T follicular helper cell (primary cell): ENCODE results near the gene CDC20B.
"Not testable (repeated sequence)": the region's sequence is repeated elsewhere in the genome, so short reads cannot be mapped to it uniquely, and the experiment has no call there.

Experiments
- DNase-seq: peaks from one replicate; pipeline ENCODE4 v3.0.0-alpha.2; 2020; ENCODE audit warnings: low read depth

CDC20B gene

DNA sequence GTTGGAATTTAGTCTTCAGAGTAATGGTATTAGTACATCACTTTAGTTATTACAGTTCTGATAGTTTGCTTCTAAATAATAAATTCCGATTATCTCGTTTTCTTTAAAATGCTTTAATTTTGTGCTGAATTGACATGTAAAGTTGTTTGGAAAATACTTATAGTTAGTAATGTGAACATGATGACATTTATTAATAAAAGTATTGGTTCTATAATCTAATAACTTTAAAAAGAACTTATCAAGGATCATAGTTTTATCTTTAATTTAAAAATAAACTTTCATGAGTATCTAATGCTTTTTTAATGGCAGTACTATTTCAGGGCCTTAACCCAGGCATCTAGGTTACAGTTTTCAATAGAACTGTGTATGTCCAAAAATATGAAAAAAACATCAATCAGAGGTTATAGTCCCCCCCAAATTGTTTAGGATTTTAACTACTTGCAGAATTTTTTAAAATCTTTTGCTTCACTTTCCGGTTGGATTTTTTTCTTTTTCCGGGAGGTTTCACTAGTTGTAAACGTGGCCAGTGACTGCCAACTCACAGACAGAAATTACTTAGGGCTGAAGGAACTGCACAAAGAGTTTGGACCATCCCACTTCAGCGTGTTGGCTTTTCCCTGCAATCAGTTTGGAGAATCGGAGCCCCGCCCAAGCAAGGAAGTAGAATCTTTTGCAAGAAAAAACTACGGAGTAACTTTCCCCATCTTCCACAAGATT lies 12.3 kb downstream of the CDC20B start:
- no peak for DNase-seq

DNA sequence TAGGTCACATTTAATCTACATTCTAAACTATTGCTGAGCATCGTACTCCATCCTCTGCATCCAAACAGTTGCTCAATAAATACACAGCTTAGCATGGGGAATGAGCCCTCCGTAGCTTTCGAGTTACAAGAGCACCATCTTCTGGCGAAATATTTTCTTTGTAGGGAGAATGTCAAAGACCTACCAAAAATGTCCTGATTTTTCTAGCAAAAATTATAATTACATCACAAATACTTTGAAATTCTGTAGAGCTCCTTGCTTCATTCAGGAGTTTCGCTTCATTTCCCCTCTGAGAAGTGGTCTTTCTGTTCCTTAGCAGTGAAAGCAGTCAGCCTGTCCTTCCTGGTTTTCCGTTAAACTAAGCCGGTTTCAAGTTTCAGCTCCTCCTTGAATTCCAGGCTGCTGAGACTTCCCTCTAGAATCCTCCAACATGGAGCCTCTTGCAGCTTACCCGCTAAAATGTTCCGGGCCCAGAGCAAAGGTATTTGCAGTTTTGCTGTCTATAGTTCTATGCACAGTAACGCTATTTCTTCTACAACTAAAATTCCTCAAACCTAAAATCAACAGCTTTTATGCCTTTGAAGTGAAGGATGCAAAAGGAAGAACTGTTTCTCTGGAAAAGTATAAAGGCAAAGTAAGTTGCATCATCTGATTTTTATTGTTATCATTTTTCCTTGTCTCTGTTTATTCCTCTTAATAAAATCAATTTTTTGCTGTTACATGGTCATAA lies 13.0 kb downstream of the CDC20B start, which contains the start of gene GPX8:
Gene GPX8, plus strand, starts transcription at position 409 of the 730 bp plus-strand sequence. Its CDS starts 22 bp downstream, at position 431.
- no peak for DNase-seq

DNA sequence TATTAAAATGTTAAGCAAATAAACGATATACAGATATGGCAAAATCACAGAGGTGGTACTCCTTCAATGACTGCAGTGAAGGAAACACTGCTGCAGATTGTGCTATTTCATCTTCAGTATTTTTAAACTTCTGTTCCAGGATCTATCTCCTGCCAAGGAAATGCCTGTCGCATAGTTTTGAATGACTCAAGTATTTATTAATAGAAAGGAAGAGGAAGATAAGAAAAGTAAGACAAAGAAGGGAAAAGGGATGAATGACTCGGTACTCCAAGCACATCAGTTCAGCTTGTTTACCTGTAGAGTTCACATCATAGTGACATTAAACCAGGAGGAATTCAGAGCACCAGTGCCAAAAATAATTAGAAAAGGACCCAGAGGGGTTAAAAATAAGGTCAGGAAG lies 18.1 kb downstream of the CDC20B start:
- no peak for DNase-seq

DNA sequence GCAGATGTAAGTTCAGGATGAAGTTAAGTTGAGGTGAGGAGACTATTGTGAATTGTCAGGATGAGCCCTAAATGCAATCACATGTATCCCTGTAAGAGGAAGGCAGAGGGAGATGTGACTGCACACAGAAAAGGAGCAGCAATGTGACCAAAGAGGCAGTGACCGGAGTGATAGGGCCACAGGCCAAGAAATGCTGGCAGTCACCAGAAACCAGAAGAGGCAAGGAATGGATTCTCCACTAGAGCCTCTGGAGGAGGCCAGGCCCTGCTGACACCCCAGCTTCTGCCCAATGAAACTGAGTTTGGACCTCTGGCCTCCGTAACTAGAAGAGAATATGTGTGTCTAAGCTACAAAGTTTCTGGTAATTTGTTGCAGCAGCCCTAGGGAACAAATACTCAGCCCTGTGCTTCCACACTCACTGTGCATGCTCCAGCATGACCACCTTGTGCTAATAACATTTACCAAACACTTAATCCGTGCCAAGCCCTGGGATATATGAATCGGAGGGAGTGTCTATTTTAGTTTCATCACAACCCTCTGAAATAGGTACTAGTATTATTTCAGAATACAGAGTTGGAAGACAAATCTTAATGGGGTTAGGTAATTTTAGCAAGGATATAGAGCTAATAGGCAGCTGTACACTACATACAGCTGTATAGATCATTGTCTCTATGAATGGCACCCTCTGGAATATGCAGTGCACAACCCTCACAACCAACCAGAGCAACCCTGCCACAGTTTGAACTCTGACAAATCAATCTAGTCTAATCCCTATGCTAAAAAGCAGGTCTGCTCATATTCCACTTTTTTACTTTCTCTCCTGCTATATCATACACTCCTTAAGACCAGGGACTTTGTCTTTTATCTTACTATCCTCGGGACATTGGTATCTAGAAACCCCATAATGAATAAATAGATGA lies 20.8 kb downstream of the CDC20B start:
- DNase-seq, result no peak

DNA sequence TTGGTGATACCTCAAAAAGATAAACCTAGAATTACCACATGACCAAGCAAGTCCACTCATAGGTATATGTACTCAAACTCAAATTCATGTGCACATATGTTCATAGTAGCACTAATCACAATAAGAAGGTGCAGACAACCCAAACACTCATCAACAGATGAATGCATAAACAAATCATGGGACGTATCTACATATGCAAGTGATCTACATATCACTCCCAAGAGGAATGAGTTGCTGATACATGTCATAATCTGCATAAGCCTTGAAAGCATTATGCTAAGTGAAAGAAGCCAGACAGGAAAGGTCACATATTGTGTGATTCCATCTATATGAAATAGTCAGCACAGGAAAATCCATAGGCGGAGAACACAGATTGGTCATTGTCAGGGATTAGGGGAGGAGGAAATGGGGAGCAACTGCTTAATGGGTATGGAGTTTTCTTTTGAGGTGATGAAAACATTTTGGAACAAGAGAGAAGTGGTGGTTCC lies 23.6 kb downstream of the CDC20B start:
- no peak for DNase-seq

DNA sequence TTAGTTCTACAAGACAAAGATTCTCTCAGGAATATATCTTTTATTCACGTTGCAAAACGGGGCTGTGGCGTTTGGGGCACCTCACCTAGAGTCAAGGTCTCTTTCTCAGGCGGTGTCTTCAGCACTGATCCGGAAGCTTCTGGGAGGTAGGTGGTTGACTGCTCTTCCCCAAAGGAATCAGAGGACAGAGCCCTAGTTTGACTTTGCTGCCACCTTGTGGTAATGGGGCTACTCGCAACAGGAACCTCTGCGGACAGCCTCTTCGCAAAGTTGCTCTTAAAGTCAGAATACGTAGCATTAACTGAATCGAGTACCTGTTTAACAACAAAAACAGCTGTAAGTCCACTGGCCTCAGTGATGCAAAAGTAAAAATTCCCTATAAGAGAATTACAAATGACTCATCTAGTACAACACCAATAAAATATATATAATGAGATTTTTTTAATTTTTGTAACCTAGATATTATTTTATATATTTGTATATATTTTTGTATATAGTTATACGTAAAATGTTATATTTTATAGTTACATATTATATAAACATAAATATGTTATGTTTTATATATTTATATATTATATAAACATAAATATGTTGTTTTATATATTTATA lies 26.3 kb downstream of the CDC20B start:
- peak; percentile 74 for DNase-seq

DNA sequence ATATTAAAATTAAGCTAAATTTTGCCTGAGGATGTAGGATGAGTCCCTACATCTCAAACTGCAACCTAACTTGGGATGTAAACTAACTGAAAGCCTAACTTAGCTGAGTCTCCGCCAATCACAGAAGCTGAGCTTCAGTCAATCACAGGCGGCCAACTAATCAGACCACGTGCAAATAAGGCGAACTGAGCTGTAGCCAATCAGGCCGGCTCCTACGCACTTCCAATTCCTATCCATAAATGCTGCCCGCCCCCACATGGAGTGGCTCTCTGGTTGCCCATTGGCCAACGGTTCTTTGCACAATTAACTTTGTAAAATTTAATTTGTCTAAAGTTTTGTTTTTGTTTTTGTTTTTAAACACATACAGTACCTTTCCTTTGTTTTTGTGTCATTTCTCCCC lies 26.9 kb downstream of the CDC20B start:
- DNase-seq, result no peak

DNA sequence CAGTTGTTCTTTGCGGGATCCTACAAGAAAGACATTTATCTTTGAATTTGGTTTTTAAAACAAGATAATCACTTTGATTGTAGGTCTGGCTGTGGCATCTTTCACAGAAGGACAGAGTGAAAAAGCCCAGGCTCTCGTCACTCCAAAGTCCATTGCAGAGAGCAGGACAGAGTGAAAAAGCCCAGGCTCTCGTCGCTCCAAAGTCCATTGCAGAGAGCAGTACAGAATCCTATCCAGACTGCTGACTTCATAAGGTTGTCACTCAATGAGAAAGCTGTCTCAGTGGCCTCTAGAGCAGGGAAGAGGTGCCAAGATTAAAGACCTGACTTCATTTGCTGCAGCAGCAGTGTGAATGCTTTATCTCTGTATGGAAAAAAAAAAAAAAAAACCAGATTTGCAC lies 29.4 kb downstream of the CDC20B start:
- no peak for DNase-seq

DNA sequence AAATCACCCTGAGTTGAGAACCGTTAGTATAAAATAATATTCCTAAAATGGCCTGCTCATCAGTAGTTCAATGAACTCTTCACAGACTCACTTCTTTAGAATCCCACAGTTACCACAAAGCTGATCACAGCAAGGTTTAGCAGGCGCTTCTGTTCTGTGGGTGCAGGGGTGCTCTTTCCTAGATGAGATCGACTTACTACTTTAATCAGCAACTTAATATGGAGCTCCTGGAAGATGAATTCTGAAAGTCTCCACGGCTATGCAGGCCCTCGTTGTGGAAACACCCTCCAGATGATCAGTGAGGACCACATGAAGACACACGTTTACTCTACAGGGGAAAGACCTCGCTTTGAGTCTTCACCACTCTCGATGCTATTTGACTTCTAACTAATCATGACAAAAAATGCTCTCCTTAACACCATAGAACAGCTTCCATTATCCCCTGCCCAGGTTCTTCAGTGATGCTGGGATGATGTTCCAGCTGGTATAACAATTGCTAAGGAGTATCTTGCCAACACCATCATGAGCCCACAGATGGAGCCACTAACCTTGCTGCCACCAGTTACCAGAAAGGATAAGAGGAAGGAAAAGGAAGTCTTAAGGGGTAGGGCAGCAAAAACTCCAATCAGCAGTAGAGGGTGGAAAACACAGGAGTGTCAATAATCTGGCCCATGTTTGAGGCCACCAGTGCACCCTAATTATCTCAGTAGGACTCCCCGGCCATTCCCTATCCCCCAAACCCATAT lies 30.9 kb downstream of the CDC20B start:
- no peak for DNase-seq

DNA sequence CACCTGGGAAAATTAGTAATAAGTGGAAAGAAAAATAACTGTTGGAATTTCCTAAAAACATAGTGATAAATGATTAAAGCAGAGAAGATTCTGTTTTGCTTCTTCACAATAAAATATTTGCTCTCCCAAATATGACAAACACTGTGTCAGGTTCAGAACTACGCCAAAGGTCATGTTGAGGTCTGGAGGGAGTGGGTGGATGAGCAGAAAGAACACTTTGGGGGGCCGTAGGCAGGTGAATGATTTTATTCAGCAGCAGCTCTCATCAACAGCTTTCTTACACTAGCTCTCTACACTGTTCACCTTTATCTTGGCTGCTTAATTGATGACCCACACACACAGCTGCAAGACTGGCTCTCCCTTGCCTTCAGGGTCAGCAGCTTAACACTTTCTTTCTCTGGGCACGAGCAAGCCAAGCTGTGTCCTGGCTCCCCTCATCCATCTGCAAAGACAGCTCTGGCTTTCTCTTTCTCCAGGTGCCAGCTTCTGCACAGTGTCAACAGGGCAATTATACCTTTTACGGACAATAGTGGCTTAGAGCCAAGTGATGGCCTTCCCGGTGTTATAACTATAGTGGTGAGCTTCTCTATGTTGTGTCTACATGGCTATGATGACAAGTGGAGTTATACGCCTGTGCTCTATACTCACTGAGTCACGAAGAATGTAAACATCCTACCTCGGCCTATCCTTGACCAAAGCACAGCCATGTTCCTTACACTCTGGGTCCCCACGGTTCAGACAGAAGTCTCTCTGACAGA lies 31.9 kb downstream of the CDC20B start:
- DNase-seq, result no peak

DNA sequence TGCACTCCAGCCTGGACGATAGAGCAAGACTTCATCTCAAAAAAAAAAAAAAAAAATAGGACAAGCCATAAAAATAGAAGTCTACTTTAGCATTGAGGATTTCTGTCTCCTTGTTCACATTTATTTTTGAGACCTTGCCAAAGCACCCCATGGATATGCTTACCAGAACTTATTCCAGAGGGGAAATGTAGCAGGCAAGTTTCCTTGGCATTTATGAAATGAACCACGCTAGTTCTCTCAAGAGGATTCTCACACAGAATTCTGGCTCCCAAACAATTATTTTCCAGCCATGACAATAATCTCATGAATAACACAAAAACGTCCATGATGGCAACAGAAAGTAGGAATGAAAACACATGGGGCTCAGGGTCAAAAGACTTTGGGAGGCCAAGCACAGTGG lies 36.5 kb downstream of the CDC20B start:
- no peak for DNase-seq

DNA sequence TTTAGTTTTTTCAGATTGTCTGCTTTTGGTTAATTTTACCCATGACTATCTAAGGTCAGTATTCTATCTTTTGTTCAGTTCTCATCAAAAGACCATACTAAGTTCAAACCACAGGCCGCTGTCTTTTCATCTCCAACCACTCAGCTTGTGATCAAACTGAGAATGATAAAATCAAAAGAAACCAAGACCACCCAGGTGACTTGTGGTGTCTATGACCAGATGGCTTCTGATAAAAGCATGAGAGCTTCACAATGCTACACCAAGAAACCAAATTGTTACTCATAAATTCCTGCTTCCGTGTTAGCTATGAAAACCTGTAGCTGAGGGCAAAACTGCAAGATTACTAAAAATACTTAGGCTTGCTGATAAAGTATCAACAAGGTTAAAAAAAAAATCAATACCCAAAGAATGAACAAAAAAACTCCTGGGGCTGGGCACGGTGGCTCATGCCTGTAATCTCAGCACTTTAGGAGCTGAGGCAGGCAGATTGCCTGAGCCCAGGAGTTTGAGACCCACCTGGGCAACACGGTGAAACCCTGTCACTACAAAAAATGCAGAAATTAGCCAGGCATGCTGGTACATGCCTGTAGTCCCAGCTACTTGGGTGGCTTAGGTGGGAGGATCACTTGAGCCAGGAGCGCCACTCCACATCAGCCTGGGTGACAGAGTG lies 38.8 kb downstream of the CDC20B start:
- no peak for DNase-seq

DNA sequence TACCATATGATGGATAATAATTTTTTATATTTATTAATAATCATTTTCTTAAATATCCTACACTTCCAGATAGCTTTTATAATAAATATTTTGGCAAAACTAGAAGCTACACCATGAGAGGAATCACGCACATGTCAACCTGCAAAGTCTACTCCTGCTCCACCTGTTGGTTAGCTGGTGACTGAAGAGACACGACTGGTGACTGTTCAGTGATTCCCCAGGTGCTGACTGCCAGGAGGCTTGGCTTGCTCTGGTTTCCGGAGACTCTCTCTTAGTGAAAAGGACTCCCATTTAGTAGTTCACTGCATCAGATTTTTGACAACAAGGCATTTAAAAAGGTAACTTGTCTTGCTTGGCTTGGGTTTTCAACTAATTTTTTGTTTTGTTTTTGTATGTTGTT lies 49.6 kb downstream of the CDC20B start:
- DNase-seq, result no peak

DNA sequence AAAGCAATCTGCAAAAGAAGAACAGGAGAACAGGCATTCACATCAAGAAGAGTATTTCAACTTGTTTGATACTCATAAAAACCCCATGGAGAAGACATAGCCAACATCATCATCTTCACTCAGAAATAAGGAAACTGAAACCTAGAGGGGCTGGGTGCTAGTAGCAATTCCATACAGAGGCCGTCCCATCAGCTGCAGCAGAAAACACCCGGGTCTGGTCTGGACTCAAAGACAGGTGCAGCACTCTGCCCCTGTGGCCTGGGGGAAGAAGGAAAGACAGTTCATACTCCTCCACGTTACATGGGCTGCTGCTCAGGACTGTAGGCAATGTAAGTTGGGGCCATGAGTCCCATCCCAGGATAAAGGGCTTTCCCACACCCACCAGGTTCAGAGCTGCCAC lies 58.9 kb downstream of the CDC20B start:
- no peak for DNase-seq

DNA sequence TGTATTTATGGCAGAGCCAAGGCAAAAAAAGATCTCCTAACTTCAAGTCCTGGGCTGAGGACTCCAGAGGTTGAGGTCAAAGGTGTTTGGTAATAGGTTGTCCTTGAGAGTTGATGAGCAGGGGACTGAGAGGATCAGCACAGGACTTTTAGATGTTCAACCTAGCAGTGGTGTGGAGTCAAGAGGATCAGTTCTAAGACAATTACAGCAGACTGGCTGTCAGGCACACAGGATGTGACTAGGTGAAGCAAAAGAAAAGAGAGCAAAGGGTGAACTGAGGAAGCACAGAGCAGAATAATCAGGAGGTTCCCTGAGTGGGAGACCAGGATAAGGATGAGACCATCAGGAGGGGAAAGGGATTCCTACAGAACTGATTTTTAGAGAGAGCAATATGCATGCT lies 59.6 kb downstream of the CDC20B start:
- DNase-seq, result no peak

DNA sequence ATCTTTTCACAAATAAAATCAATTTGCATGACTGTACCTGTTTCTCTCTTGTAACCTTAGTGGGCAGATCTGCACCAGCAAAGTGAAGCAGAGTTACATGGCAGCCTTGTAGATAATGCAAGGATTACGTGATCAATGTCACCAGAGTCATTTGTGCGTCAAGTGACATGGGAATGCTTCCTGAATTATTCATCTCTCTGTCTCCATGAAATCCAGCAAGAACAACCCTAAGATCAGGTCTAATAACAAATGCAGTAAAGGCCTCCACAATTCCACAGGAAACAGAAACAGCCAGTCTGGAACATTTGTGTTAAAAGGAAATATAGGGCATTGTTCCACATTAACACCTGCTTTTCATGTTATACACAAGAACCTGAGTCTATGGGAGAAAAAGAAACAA lies 62.8 kb downstream of the CDC20B start:
- DNase-seq, result no peak

DNA sequence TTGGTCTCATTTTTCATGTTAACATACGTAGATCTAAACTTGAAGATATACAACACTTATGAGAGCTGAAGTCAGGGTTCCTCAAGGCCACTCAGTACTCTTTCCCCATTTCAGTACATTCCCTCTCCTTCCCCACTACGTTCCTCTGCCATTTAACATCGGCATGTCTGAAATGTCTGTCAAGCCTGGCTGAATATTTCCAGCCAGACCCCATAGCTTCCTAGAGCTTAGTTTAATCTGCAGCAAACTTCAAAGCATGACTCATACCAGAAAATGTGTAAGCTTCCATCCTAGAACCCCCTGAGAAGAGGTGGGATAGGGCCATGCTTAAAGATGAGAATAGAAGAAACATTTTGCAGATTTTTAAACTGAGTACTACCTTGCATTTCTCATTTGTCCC lies 64.3 kb downstream of the CDC20B start:
- no peak for DNase-seq

DNA sequence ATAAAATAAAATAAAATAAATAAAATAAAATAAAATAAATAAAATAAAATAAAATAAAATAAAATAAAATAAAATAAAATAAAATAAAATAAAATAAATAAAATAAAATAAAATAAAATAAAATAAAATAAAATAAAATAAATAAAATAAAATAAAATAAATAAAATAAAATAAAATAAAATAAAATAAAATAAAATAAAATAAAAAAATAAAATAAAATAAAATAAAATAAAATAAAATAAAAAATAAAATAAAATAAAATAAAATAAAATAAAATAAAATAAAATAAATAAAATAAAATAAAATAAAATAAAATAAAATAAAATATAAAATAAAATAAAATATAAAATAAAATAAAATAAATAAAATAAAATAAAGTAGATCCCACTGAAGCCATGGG lies 67.0 kb downstream of the CDC20B start:
- not testable (repeated sequence) for DNase-seq

DNA sequence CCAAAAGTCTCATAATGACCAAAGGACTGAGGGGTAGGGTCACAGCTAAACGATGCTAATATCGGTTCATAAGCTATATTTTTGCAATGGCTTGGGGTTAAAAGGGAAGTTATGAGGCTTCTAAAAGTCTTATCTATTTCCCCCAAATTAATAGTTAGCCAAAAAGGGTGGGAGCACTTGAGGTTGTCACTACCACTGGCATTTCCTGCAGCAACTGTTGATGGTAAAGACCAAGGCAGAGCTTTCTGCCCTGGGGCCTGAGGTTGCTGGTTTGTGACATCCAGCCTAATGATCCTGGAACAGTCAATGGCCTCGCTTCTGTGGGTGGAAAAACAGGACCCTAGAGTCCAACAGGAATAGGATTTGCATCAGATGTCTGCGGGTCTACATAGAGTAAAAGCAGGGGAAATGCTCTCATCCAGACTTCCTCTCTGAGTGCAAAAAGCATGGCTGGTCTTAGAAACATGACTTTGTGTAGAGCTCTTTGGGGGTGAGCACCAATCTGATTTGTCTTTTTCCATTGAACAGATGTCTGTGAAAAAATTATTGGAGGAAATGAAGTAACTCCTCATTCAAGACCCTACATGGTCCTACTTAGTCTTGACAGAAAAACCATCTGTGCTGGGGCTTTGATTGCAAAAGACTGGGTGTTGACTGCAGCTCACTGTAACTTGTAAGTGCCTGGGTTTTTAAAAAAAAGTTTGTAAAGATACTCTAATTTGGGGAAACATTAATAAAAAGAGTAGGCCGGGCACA lies 67.9 kb downstream of the CDC20B start:
- no peak for DNase-seq
